ENCODE measurements around the gene UTP25.

The UTP25 gene

GRCh38 chr1:209840611-209841010 lies 12.8 kb downstream of the UTP25 start:
- no peak for DNase-seq

- no peak for DNase-seq
Measured at GRCh38 chr1:209844695-209845407, 17.1 kb downstream of the UTP25 start.

GRCh38 chr1:209845408-209845725 lies 17.6 kb downstream of the UTP25 start:
- DNase-seq = peak; percentile 77

GRCh38 chr1:209849388-209849787 lies 21.6 kb downstream of the UTP25 start:
- no peak for DNase-seq

GRCh38 chr1:209850342-209850979 lies 22.7 kb downstream of the UTP25 start:
- DNase-seq = peak; percentile 94

GRCh38 chr1:209853676-209854075 lies 25.9 kb downstream of the UTP25 start:
- DNase-seq = no peak

- DNase-seq = no peak
Measured at GRCh38 chr1:209854196-209854595, 26.4 kb downstream of the UTP25 start.

- DNase-seq = no peak
Measured at GRCh38 chr1:209855006-209855405, 27.2 kb downstream of the UTP25 start.

GRCh38 chr1:209855623-209856022 lies 27.9 kb downstream of the UTP25 start:
- no peak for DNase-seq

GRCh38 chr1:209858561-209859103 lies 30.9 kb downstream of the UTP25 start:
- no peak for DNase-seq

GRCh38 chr1:209860293-209860881 lies 32.6 kb downstream of the UTP25 start:
- no peak for DNase-seq

- no peak for DNase-seq
Measured at GRCh38 chr1:209861242-209861641, 33.5 kb downstream of the UTP25 start.

GRCh38 chr1:209862391-209863356 lies 34.9 kb downstream of the UTP25 start:
- DNase-seq = no peak

GRCh38 chr1:209863766-209864485 lies 36.2 kb downstream of the UTP25 start:
- no peak for DNase-seq

- no peak for DNase-seq
Measured at GRCh38 chr1:209866201-209866600, 38.4 kb downstream of the UTP25 start.

- DNase-seq = no peak
Measured at GRCh38 chr1:209869291-209870149, 41.7 kb downstream of the UTP25 start.

- DNase-seq = no peak
Measured at GRCh38 chr1:209870151-209870831, 42.5 kb downstream of the UTP25 start.

- DNase-seq = no peak
Measured at GRCh38 chr1:209871006-209871405, 43.2 kb downstream of the UTP25 start.

- no peak for DNase-seq
Measured at GRCh38 chr1:209871430-209871829, 43.7 kb downstream of the UTP25 start.

- peak; percentile 98 for DNase-seq
Measured at GRCh38 chr1:209873067-209873799, 45.5 kb downstream of the UTP25 start.
